ENCODE measurements around the gene SOX6. TPM values are rescaled to one million over a fixed set of nuclear protein-coding genes. Genes with fewer than 3 reads are reported as not detected.

SOX6 gene
- total and polyA plus RNA-seq, 8 donors, result 5.1 to 23.0 (median 18.7) TPM

- 85 to 93% methylated on average over 8 of the region's 8 CpGs for WGBS, 2 donors
- Histone ChIP-seq H3K4me3 (no peak overlapping the region), H3K36me3 (no peaks in the 10 kb centered on the region), H3K27ac (no peak overlapping the region), H3K9me3 (no peaks in the 10 kb centered on the region), H3K27me3 (no peaks in the 10 kb centered on the region), H3K4me1 (no peaks in the 10 kb centered on the region)
- FAIRE-seq (no peak), DNase-seq (no peak), ATAC-seq (no peak)
- intact Hi-C loops (cut with DNase I), result no loop called here
- no peak for TF ChIP-seq CTCF (IDR thresholded peaks at IDR 0.05)
These were observed 415.7 kb downstream of the SOX6 start for GRCh38 chr11:15940462-15941205.

GRCh38 chr11:15938983-15939382, 417.4 kb downstream of the SOX6 start:
- no peaks in the 10 kb centered on the region for H3K36me3 ChIP-seq
- no peaks in the 10 kb centered on the region for H3K27me3 ChIP-seq
- no peaks in the 10 kb centered on the region for H3K4me1 ChIP-seq
- no peak overlapping the region for H3K27ac ChIP-seq
- DNase-seq (no peak), ATAC-seq (no peak), FAIRE-seq (no peak)
- H3K4me3 ChIP-seq, result no peak overlapping the region
- intact Hi-C loops (cut with DNase I), result no loop called here
- H3K9me3 ChIP-seq, result no peaks in the 10 kb centered on the region
- no peak for TF ChIP-seq CTCF (IDR thresholded peaks at IDR 0.05)
- WGBS, 2 donors, result 90 to 100% methylated on average over 1 of the region's 1 CpG

GRCh38 chr11:15938121-15938611, 418.2 kb downstream of the SOX6 start:
- no peaks in the 10 kb centered on the region for H3K36me3 ChIP-seq
- ATAC-seq, result no peak
- H3K4me3 ChIP-seq, result no peak overlapping the region
- no peak for TF ChIP-seq CTCF (IDR thresholded peaks at IDR 0.05)
- H3K9me3 ChIP-seq, result no peaks in the 10 kb centered on the region
- H3K4me1 ChIP-seq, result no peaks in the 10 kb centered on the region
- no peaks in the 10 kb centered on the region for H3K27me3 ChIP-seq
- intact Hi-C loops (cut with DNase I), result no loop called here
- H3K27ac ChIP-seq, result no peak overlapping the region
- DNase-seq, result no peak
- FAIRE-seq, result no peak
- 93 to 95% methylated on average over 24 of the region's 24 CpGs for WGBS, 2 donors

GRCh38 chr11:15937601-15938120, 418.7 kb downstream of the SOX6 start:
- FAIRE-seq (no peak), DNase-seq (no peak), ATAC-seq (no peak)
- no peaks in the 10 kb centered on the region for H3K27me3 ChIP-seq
- H3K9me3 ChIP-seq, result no peaks in the 10 kb centered on the region
- intact Hi-C loops (cut with DNase I), result no loop called here
- no peak for TF ChIP-seq CTCF (IDR thresholded peaks at IDR 0.05)
- no peaks in the 10 kb centered on the region for H3K4me1 ChIP-seq
- H3K36me3 ChIP-seq, result no peaks in the 10 kb centered on the region
- H3K4me3 ChIP-seq, result no peak overlapping the region
- 89 to 91% methylated on average over 12 of the region's 12 CpGs for WGBS, 2 donors
- H3K27ac ChIP-seq, result no peak overlapping the region

GRCh38 chr11:15936011-15936410, 420.3 kb downstream of the SOX6 start:
- ATAC-seq (no peak), FAIRE-seq (no peak), DNase-seq (no peak)
- intact Hi-C loops (cut with DNase I), result no loop called here
- WGBS, 2 donors, result 83 to 87% methylated on average over 2 of the region's 2 CpGs
- Histone ChIP-seq H3K4me1 (no peaks in the 10 kb centered on the region), H3K4me3 (no peak overlapping the region), H3K36me3 (no peaks in the 10 kb centered on the region), H3K27ac (no peak overlapping the region), H3K9me3 (no peaks in the 10 kb centered on the region), H3K27me3 (no peaks in the 10 kb centered on the region)
- TF ChIP-seq CTCF (IDR thresholded peaks at IDR 0.05), result no peak

Data from pancreas (tissue), 10 donors.